Measurements from ENCODE around the gene SNX25. TPM values are rescaled to one million over a fixed set of nuclear protein-coding genes. Genes with fewer than 3 reads are reported as not detected.
"Not testable (repeated sequence)": the region's sequence is repeated elsewhere in the genome, so short reads cannot be mapped to it uniquely, and the experiment has no call there.

Gene SNX25
- total RNA-seq, 3 donors from 2014 or later (not counting 1 experiment from before 2014, with no cell fraction given), result 15.5 to 18.0 (median 16.6) TPM

- WGBS (ENCODE audit: insufficient coverage), result 100% methylated on average over 1 of the region's 1 CpG
- not testable (repeated sequence) for H3K4me1 Mint-ChIP-seq
These were observed 116.3 kb downstream of the SNX25 start for GRCh38 chr4:185325721-185326120.

GRCh38 chr4:185328586-185328985, 119.2 kb downstream of the SNX25 start:
- Histone ChIP-seq H3K4me3 (ENCODE audit: low read length) (no peak overlapping the region), H3K9me3 (ENCODE audit: control insufficient read depth, insufficient read depth, low read length) (no peaks in the 10 kb centered on the region), H3K4me1 (ENCODE audit: control insufficient read depth, insufficient read depth, low read length) (no peaks in the 10 kb centered on the region), H3K36me3 (ENCODE audit: control insufficient read depth, insufficient read depth, low read length) (peaks cover 2% of the 10 kb centered on the region), H3K27me3 (ENCODE audit: control insufficient read depth, insufficient read depth, low read length) (no peaks in the 10 kb centered on the region), H3K27ac (ENCODE audit: low read length) (no peak overlapping the region)
- intact Hi-C loops (cut with micrococcal nuclease), result no loop called here
- Mint-ChIP-seq H3K4me3 (no peak overlapping the region), H3K9me3 (no peaks in the 10 kb centered on the region), H3K4me1 (peaks cover 4 to 6% of the 10 kb centered on the region in 2 donors), H3K36me3 (no peaks in the 10 kb centered on the region), H3K27ac (no peak overlapping the region), H3K27me3 (ENCODE audit: low read depth in 2 of 2) (no peaks in the 10 kb centered on the region)
- DNase-seq (no peak), ATAC-seq (no peak)
- no peak for TF ChIP-seq CTCF (IDR thresholded peaks at IDR 0.05)
- WGBS (ENCODE audit: insufficient coverage), result 98% methylated on average over 7 of the region's 7 CpGs

More at GRCh38 chr4:185325721-185326120, 116.3 kb downstream of the SNX25 start:
- H3K36me3 Mint-ChIP-seq; H3K27ac ChIP-seq (ENCODE audit: low read length); intact Hi-C loops (cut with micrococcal nuclease); H3K27me3 Mint-ChIP-seq (ENCODE audit: low read depth in 2 of 2); H3K27ac Mint-ChIP-seq; H3K36me3 ChIP-seq (ENCODE audit: control insufficient read depth, insufficient read depth, low read length); H3K4me1 ChIP-seq (ENCODE audit: control insufficient read depth, insufficient read depth, low read length); H3K27me3 ChIP-seq (ENCODE audit: control insufficient read depth, insufficient read depth, low read length); ATAC-seq; DNase-seq; H3K4me3 ChIP-seq (ENCODE audit: low read length); H3K9me3 ChIP-seq (ENCODE audit: control insufficient read depth, insufficient read depth, low read length); H3K9me3 Mint-ChIP-seq; H3K4me3 Mint-ChIP-seq: not testable (repeated sequence)

GRCh38 chr4:185329879-185330510, 120.6 kb downstream of the SNX25 start:
- H3K4me1 Mint-ChIP-seq, ATAC-seq: not testable (repeated sequence)
- WGBS (ENCODE audit: insufficient coverage), result 100% methylated on average over 2 of the region's 2 CpGs

GRCh38 chr4:185332575-185333464, 123.4 kb downstream of the SNX25 start:
- Mint-ChIP-seq H3K27me3 (ENCODE audit: low read depth in 2 of 2) (no peaks in the 10 kb centered on the region), H3K9me3 (no peaks in the 10 kb centered on the region), H3K27ac (no peak overlapping the region), H3K4me3 (no peak overlapping the region), H3K4me1 (peaks cover 5 to 6% of the 10 kb centered on the region in 2 donors), H3K36me3 (no peaks in the 10 kb centered on the region)
- ATAC-seq (no peak), DNase-seq (no peak)
- intact Hi-C loops (cut with micrococcal nuclease), result no loop called here
- H3K27ac ChIP-seq (ENCODE audit: low read length), result no peak overlapping the region
- WGBS (ENCODE audit: insufficient coverage), result 76% methylated on average over 3 of the region's 3 CpGs
- H3K4me3 ChIP-seq (ENCODE audit: low read length), result no peak overlapping the region
- H3K9me3 ChIP-seq (ENCODE audit: control insufficient read depth, insufficient read depth, low read length), result no peaks in the 10 kb centered on the region
- no peaks in the 10 kb centered on the region for H3K4me1 ChIP-seq (ENCODE audit: control insufficient read depth, insufficient read depth, low read length)
- no peaks in the 10 kb centered on the region for H3K27me3 ChIP-seq (ENCODE audit: control insufficient read depth, insufficient read depth, low read length)
- TF ChIP-seq CTCF (IDR thresholded peaks at IDR 0.05), result no peak
- H3K36me3 ChIP-seq (ENCODE audit: control insufficient read depth, insufficient read depth, low read length), result peaks cover 2% of the 10 kb centered on the region

More at GRCh38 chr4:185329879-185330510, 120.6 kb downstream of the SNX25 start:
- DNase-seq; H3K27ac Mint-ChIP-seq; H3K27ac ChIP-seq (ENCODE audit: low read length); H3K9me3 ChIP-seq (ENCODE audit: control insufficient read depth, insufficient read depth, low read length); H3K4me1 ChIP-seq (ENCODE audit: control insufficient read depth, insufficient read depth, low read length); H3K36me3 Mint-ChIP-seq; H3K4me3 Mint-ChIP-seq; H3K4me3 ChIP-seq (ENCODE audit: low read length); H3K27me3 Mint-ChIP-seq (ENCODE audit: low read depth in 2 of 2); H3K36me3 ChIP-seq (ENCODE audit: control insufficient read depth, insufficient read depth, low read length); H3K9me3 Mint-ChIP-seq; H3K27me3 ChIP-seq (ENCODE audit: control insufficient read depth, insufficient read depth, low read length); intact Hi-C loops (cut with micrococcal nuclease): not testable (repeated sequence)

All from natural killer cell (primary cell).